ENCODE measurements around the gene WDR90. TPM values are rescaled to one million over a fixed set of nuclear protein-coding genes. Genes with fewer than 3 reads are reported as not detected.

Gene WDR90
- total and polyA plus RNA-seq, 2 experiments from 2014 or later = 8.2 to 16.5 TPM

GRCh38 chr16:615122-615521, 34.0 kb upstream of the WDR90 start:
- no peak overlapping the region for H3K4me2 ChIP-seq (ENCODE audit: unreplicated experiment)
- 95 to 99% methylated on average over 13 of the region's 13 CpGs for WGBS, 2 experiments (ENCODE audit: low coverage in 1 of 2, low lambda C conversion rate in 2 of 2, missing lambda C conversion rate in 2 of 2)
- in situ Hi-C loops (cut with MboI) = no loop called here
- no peaks in the 10 kb centered on the region for H4K20me1 ChIP-seq (ENCODE audit: insufficient read depth)
- no peak overlapping the region for H3K4me3 ChIP-seq
- no peaks in the 10 kb centered on the region for H3K9me3 ChIP-seq (ENCODE audit: low read depth)
- H3K4me1 ChIP-seq (ENCODE audit: insufficient read depth) = no peaks in the 10 kb centered on the region
- no peaks in the 10 kb centered on the region for H3K9me2 ChIP-seq (ENCODE audit: insufficient read depth)
- H3K27ac ChIP-seq = no peak overlapping the region
- no peaks in the 10 kb centered on the region for H3F3A ChIP-seq (ENCODE audit: insufficient read depth)
- no peak overlapping the region for H2AFZ ChIP-seq
- no peak overlapping the region for H3K9ac ChIP-seq
- peaks cover 16% of the 10 kb centered on the region; the same call in 1 of the 2 replicates for H3K79me2 ChIP-seq (ENCODE audit: insufficient read depth)
- no peak for DNase-seq
- H3K27me3 ChIP-seq (replicated peaks; ENCODE audit: insufficient read depth) = no peaks in the 10 kb centered on the region
- H3K36me3 ChIP-seq (ENCODE audit: low read depth) = no peaks in the 10 kb centered on the region
- TF ChIP-seq EZH2phosphoT487 (IDR thresholded peaks at IDR 0.05; ENCODE audit: insufficient read depth, low read depth) (no peak), EZH2 (IDR thresholded peaks at IDR 0.05; ENCODE audit: insufficient read depth, poor library complexity, severe bottlenecking) (no peak)

DNA sequence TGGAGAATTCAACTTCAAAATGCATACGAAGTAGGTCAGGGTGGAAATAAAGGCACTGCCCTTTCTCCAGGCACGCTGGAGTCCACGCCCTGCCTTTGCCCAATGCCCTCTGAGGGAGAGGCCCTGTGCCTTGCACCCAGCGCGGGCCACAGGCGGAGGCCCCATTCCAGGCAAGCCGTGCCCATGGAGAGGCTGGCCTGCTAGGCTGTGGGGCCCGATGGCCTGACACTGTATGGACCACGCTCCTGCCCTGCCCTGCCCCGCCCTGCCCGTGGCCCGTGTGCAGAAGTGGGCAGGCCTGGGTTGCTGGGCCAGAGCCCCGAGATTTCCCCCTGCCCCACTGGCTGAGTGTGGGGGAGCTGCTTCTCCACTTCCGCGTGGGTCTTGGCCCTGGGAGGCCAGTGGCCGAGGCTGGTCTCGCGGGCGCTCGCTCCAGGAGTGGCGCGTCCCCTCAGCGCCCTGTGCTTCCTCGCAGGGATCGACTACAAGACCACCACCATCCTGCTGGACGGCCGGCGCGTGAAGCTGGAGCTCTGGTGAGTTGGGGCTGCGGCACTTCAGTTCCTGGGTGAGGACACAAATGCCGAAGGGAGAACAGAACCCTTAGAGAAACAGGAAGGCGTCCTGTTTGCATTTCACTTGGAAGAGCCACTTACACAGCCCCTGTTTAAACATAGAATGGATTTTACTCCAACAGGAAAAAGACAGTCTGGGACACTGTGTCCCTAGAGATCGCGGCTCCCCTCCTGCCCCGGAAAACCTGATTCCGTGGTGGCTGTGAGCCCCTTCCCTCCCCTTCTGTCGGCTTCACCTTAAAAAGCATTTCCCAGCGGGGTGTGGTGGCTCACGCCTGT, 32.2 kb upstream of the WDR90 start:
- H3K4me1 ChIP-seq (ENCODE audit: insufficient read depth) = no peaks in the 10 kb centered on the region
- no peak overlapping the region for H3K4me3 ChIP-seq
- H3K36me3 ChIP-seq (ENCODE audit: low read depth) = no peaks in the 10 kb centered on the region
- no peaks in the 10 kb centered on the region for H3K27me3 ChIP-seq (replicated peaks; ENCODE audit: insufficient read depth)
- peaks cover 13% of the 10 kb centered on the region; the same call in 1 of the 2 replicates for H3K79me2 ChIP-seq (ENCODE audit: insufficient read depth)
- no peak overlapping the region for H3K27ac ChIP-seq
- H3K4me2 ChIP-seq (ENCODE audit: unreplicated experiment) = no peak overlapping the region
- no peak overlapping the region for H2AFZ ChIP-seq
- 96% methylated on average over 36 to 39 of the region's 39 CpGs for WGBS, 2 experiments (ENCODE audit: low coverage in 1 of 2, low lambda C conversion rate in 2 of 2, missing lambda C conversion rate in 2 of 2)
- H3F3A ChIP-seq (ENCODE audit: insufficient read depth) = no peaks in the 10 kb centered on the region
- H3K9ac ChIP-seq = no peak overlapping the region
- no peaks in the 10 kb centered on the region for H4K20me1 ChIP-seq (ENCODE audit: insufficient read depth)
- TF ChIP-seq EZH2phosphoT487 (IDR thresholded peaks at IDR 0.05; ENCODE audit: insufficient read depth, low read depth) (no peak), EZH2 (IDR thresholded peaks at IDR 0.05; ENCODE audit: insufficient read depth, poor library complexity, severe bottlenecking) (no peak)
- in situ Hi-C loops (cut with MboI) = no loop called here
- H3K9me2 ChIP-seq (ENCODE audit: insufficient read depth) = no peaks in the 10 kb centered on the region
- no peak for DNase-seq
- no peaks in the 10 kb centered on the region for H3K9me3 ChIP-seq (ENCODE audit: low read depth)

- H3K4me3 ChIP-seq = no peak overlapping the region
- no peak overlapping the region for H3K9ac ChIP-seq
- H3K9me2 ChIP-seq (ENCODE audit: insufficient read depth) = no peaks in the 10 kb centered on the region
- TF ChIP-seq EZH2phosphoT487 (IDR thresholded peaks at IDR 0.05; ENCODE audit: insufficient read depth, low read depth) = no peak
- TF ChIP-seq EZH2 (IDR thresholded peaks at IDR 0.05; ENCODE audit: insufficient read depth, poor library complexity, severe bottlenecking) = no peak
- H3K4me1 ChIP-seq (ENCODE audit: insufficient read depth) = no peaks in the 10 kb centered on the region
- no peaks in the 10 kb centered on the region for H4K20me1 ChIP-seq (ENCODE audit: insufficient read depth)
- in situ Hi-C loops (cut with MboI) = no loop called here
- H3F3A ChIP-seq (ENCODE audit: insufficient read depth) = no peaks in the 10 kb centered on the region
- H3K27ac ChIP-seq = no peak overlapping the region
- H3K27me3 ChIP-seq (replicated peaks; ENCODE audit: insufficient read depth) = no peaks in the 10 kb centered on the region
- H3K79me2 ChIP-seq (ENCODE audit: insufficient read depth) = peaks cover 14% of the 10 kb centered on the region; the same call in 1 of the 2 replicates
- WGBS, 2 experiments (ENCODE audit: low coverage in 1 of 2, low lambda C conversion rate in 2 of 2, missing lambda C conversion rate in 2 of 2) = 90 to 93% methylated on average over 13 to 16 of the region's 16 CpGs
- no peaks in the 10 kb centered on the region for H3K36me3 ChIP-seq (ENCODE audit: low read depth)
- no peak overlapping the region for H2AFZ ChIP-seq
- no peak overlapping the region for H3K4me2 ChIP-seq (ENCODE audit: unreplicated experiment)
- DNase-seq = no peak
- H3K9me3 ChIP-seq (ENCODE audit: low read depth) = no peaks in the 10 kb centered on the region
Observed at GRCh38 chr16:617855-618254, 31.3 kb upstream of the WDR90 start.

- TF ChIP-seq EZH2 (IDR thresholded peaks at IDR 0.05; ENCODE audit: insufficient read depth, poor library complexity, severe bottlenecking) (no peak), EZH2phosphoT487 (IDR thresholded peaks at IDR 0.05; ENCODE audit: insufficient read depth, low read depth) (no peak)
- Histone ChIP-seq H4K20me1 (ENCODE audit: insufficient read depth) (no peaks in the 10 kb centered on the region), H3K27ac (no peak overlapping the region), H3K9me3 (ENCODE audit: low read depth) (no peaks in the 10 kb centered on the region), H3K4me1 (ENCODE audit: insufficient read depth) (no peaks in the 10 kb centered on the region), H3K36me3 (ENCODE audit: low read depth) (no peaks in the 10 kb centered on the region), H3K27me3 (replicated peaks; ENCODE audit: insufficient read depth) (no peaks in the 10 kb centered on the region), H3K9ac (no peak overlapping the region), H2AFZ (no peak overlapping the region), H3F3A (ENCODE audit: insufficient read depth) (no peaks in the 10 kb centered on the region), H3K9me2 (ENCODE audit: insufficient read depth) (no peaks in the 10 kb centered on the region), H3K4me3 (no peak overlapping the region), H3K4me2 (ENCODE audit: unreplicated experiment) (no peak overlapping the region), H3K79me2 (ENCODE audit: insufficient read depth) (peaks cover 14% of the 10 kb centered on the region; the same call in 1 of the 2 replicates)
- no peak for DNase-seq
- in situ Hi-C loops (cut with MboI) = no loop called here
- WGBS, 2 experiments (ENCODE audit: low coverage in 1 of 2, low lambda C conversion rate in 2 of 2, missing lambda C conversion rate in 2 of 2) = 90 to 93% methylated on average over 19 to 20 of the region's 20 CpGs
Observed at GRCh38 chr16:619476-620100, 29.6 kb upstream of the WDR90 start.

Data from GM23248 (cell line).